ENCODE data around the gene LMAN1L.

GRCh38 chr15:74837482-74838136 is 25.0 kb downstream of the LMAN1L start:
- no peak for TF ChIP-seq CTCF (IDR thresholded peaks at IDR 0.05)
- no peak for TF ChIP-seq POLR2A (IDR thresholded peaks at IDR 0.05)

All from ovary (tissue), 3 donors.